Body of pancreas (tissue), 4 donors: ENCODE measurements around the gene HNRNPD. TPM values are rescaled to one million over a fixed set of nuclear protein-coding genes. Genes with fewer than 3 reads are reported as not detected.
"Not testable (repeated sequence)": the region's sequence is repeated elsewhere in the genome, so short reads cannot be mapped to it uniquely, and the experiment has no call there.

Experiments
- ATAC-seq: fragments of 150-250 bp; one replicate; pipeline ENCODE4 v1.9.1; 2016
- DNase-seq, 4 donors: peaks; one replicate each; pipeline ENCODE4 v3.0.0-alpha.2; 2019
- H3K27ac ChIP-seq, 4 donors: fragments of 200-600 bp; sonication (generic); 1 replicate in 3 of 4; 2 replicates in 1 of 4; pipeline versions ENCODE4 v1.5.1 to v1.6.1; 2016 to 2019; ENCODE audit warnings: mild to moderate bottlenecking in 1 of 4, mixed read lengths in 1 of 4, moderate library complexity in 1 of 4
- H3K27me3 ChIP-seq, 2 donors: fragments of 200-600 bp; sonication (generic); one replicate each; pipeline ENCODE4 v1.6.0; 2016; ENCODE audit warnings: mild to moderate bottlenecking in 1 of 2
- H3K36me3 ChIP-seq, 2 donors: fragments of 200-600 bp; sonication (generic); replicated peaks in 1 of 2; 2 replicates each; pipeline ENCODE4 v1.5.1; 2016; ENCODE audit warnings: low read depth in 2 of 2; ENCODE audit not compliant: insufficient read depth in 1 of 2
- H3K4me1 ChIP-seq: fragments of 200-600 bp; sonication (generic); one replicate; pipeline ENCODE4 v1.6.0; 2016
- H3K4me3 ChIP-seq, 2 donors: fragments of 200-600 bp; sonication (generic); 1 replicate in 1 of 2; 2 replicates in 1 of 2; pipeline ENCODE4 v1.5.1; 2016 to 2019
- H3K9me3 ChIP-seq, 3 donors: fragments of 200-600 bp; sonication (generic); 1 replicate in 2 of 3; 2 replicates in 1 of 3; pipeline ENCODE4 v1.5.1; 2016
- POLR2A ChIP-seq, 3 donors: fragments of 450-650 bp; IDR thresholded peaks; one replicate each; pipeline ENCODE4 v1.6.1; 2016; ENCODE audit warnings: antibody characterized with exemption in 3 of 3, mild to moderate bottlenecking in 2 of 3
- WGBS, 2 donors: methylation state at CpG; one replicate each; pipeline ENCODE4 v1.1.5; 2017; 5-methylcytosine and 5-hydroxymethylcytosine counted together
- intact Hi-C: fragments of 100-400 bp; cut with DNase I; formaldehyde crosslinking; loops from one replicate; pipeline ENCODE4 v1.15.1; 2023
- total RNA-seq, 2 donors: library from RNA; depleted of rRNA; stranded (reverse); fragments of >200 nt; gene quantifications; one replicate each; pipeline ENCODE4 v1.1.0, GENCODE V29; 2016
- TF ChIP-seq, protein P1 (sequence below), 7 experiments: fragments of 450-650 bp in 4 of 7; fragments of 200-600 bp in 3 of 7; sonication (generic) in 3 of 7; IDR thresholded peaks; one replicate each; pipeline ENCODE4 v1.5.1; 2016 to 2019; ENCODE audit warnings: antibody characterized with exemption in 7 of 7

Gene HNRNPD
- total RNA-seq, 2 donors from 2014 or later: 97.0 to 104 TPM

DNA sequence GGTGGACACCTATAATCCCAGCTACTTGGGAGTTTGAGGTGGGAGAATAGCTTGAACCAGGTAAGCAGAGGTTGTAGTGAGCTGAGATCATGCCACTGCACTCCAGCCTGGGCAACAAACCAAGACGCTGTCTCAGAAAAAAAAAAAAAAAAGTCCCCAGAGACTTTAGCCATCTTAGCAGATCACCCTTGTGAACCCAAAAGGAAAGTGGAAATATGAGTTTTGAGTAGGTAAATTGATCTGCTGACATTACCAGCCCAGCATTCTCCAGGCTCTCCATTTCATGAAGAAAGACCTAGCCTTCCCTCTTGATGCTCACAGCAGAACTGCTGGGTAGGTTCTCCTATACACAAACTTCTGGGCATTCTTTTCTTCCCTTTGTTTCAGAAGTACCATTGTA is 24.5 kb upstream of the HNRNPD start:
- no peak for TF ChIP-seq POLR2A (IDR thresholded peaks at IDR 0.05)
- TF ChIP-seq, protein P1, sequence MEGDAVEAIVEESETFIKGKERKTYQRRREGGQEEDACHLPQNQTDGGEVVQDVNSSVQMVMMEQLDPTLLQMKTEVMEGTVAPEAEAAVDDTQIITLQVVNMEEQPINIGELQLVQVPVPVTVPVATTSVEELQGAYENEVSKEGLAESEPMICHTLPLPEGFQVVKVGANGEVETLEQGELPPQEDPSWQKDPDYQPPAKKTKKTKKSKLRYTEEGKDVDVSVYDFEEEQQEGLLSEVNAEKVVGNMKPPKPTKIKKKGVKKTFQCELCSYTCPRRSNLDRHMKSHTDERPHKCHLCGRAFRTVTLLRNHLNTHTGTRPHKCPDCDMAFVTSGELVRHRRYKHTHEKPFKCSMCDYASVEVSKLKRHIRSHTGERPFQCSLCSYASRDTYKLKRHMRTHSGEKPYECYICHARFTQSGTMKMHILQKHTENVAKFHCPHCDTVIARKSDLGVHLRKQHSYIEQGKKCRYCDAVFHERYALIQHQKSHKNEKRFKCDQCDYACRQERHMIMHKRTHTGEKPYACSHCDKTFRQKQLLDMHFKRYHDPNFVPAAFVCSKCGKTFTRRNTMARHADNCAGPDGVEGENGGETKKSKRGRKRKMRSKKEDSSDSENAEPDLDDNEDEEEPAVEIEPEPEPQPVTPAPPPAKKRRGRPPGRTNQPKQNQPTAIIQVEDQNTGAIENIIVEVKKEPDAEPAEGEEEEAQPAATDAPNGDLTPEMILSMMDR (IDR thresholded peaks at IDR 0.05): no peak
- WGBS, 2 donors: 78 to 89% methylated on average over 1 of the region's 1 CpG
- no peak overlapping the region for H3K4me3 ChIP-seq
- no peak overlapping the region for H3K27ac ChIP-seq
- DNase-seq (no peak), ATAC-seq (no peak)
- H3K27me3 ChIP-seq: no peaks in the 10 kb centered on the region
- no peaks in the 10 kb centered on the region for H3K36me3 ChIP-seq
- intact Hi-C loops: no loop called here
- H3K9me3 ChIP-seq: no peaks in the 10 kb centered on the region
- no peaks in the 10 kb centered on the region for H3K4me1 ChIP-seq

DNA sequence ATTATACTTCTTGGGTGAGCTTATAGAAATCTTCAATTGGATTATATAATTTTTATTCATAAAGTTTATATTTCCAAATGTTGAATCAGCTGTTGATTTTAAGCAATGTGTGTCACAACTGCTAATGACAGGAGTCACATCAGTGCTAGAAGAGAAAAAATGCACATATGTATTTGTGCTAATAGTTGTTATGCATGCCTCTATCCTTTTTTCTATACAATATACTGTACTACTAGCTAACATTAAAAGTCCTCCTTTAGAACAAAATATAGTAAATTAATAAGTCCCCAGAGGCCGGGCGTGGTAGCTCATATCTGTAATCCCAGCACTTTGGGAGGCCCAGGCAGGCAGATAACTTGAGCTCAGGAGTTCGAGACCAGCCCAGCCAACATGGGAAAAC is 23.7 kb upstream of the HNRNPD start:
- no peak for ATAC-seq

DNA sequence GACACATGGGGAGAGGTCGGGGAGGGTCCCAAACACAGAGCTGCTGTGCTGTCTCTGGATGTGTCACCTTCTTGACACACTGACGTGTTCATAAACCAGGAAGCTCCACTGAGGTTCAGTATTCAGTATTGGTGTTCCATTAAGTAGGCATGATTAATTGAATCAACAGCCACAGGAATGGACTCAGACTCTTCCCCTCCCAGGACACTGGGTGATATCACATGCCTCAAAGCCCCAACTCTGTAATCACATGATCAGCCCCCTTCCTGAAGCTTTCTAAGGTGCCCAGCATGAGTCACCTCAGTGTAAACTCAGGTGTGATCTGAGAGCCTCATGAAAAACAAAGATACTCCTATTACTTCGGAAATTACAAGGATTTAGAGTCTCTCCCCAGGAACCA is 21.1 kb upstream of the HNRNPD start:
- Histone ChIP-seq H3K27me3 (no peaks in the 10 kb centered on the region), H3K4me1 (no peaks in the 10 kb centered on the region), H3K36me3 (no peaks in the 10 kb centered on the region), H3K4me3 (no peak overlapping the region), H3K27ac (no peak overlapping the region), H3K9me3 (no peaks in the 10 kb centered on the region)
- ATAC-seq (no peak), DNase-seq (no peak)
- intact Hi-C loops: no loop called here
- TF ChIP-seq, protein P1 (IDR thresholded peaks at IDR 0.05): no peak
- TF ChIP-seq POLR2A (IDR thresholded peaks at IDR 0.05): no peak
- 81 to 82% methylated on average over 2 to 3 of the region's 3 CpGs for WGBS, 2 donors

More for the DNA sequence above, 23.7 kb upstream of the HNRNPD start:
- Histone ChIP-seq H3K4me3 (no peak overlapping the region), H3K27me3 (no peaks in the 10 kb centered on the region), H3K36me3 (no peaks in the 10 kb centered on the region), H3K27ac (no peak overlapping the region), H3K9me3 (no peaks in the 10 kb centered on the region), H3K4me1 (no peaks in the 10 kb centered on the region)
- intact Hi-C loops: no loop called here
- TF ChIP-seq, protein P1 (IDR thresholded peaks at IDR 0.05): no peak
- TF ChIP-seq POLR2A (IDR thresholded peaks at IDR 0.05): no peak
- WGBS, 2 donors: 88 to 92% methylated on average over 3 of the region's 3 CpGs
- no peak for DNase-seq

DNA sequence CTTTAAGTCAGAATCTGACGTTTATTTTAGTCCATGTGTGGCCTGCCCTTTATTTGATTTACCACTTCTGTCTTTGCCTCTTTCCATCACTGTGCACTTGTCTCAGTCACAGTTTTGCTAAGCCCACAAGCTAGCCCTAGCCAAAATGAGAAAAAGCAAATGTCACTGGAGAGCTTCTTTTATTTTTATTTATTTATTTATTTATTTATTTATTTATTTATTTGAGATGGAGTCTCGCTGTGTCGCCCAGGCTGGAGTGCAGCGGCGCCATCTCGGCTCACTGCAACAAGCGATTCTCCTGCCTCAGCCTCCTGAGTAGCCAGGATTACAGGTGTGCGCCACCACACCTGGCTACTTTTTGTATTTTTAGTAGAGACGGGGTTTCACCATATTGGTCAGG is 16.3 kb upstream of the HNRNPD start:
- WGBS, 2 donors: 85 to 86% methylated on average over 9 of the region's 9 CpGs
- H3K4me1 ChIP-seq, H3K9me3 ChIP-seq, intact Hi-C loops, DNase-seq, H3K4me3 ChIP-seq, ATAC-seq, H3K27ac ChIP-seq, H3K27me3 ChIP-seq, H3K36me3 ChIP-seq: not testable (repeated sequence)

DNA sequence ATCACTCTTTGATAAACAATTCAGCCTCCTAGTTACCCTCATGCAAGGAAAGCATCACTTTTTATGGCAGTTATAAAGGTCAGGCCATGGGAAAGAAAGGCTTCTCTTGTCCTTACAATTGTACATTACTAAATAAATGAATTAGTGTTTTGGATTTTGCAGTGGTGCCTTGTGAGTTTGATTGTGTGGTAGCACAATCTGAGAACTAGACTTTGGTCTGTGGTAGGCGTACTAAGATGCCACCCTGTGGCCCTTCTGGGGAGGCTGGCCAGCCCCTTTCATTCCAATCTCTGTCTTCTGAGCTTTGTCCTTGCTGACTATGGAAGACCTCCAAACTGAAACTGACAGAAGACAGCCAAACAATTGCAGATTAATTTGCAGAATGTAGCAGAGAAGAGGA is 14.6 kb upstream of the HNRNPD start:
- no peak for TF ChIP-seq POLR2A (IDR thresholded peaks at IDR 0.05)
- TF ChIP-seq, protein P1 (IDR thresholded peaks at IDR 0.05): no peak
- Histone ChIP-seq H3K27ac (no peak overlapping the region), H3K4me1 (no peaks in the 10 kb centered on the region), H3K4me3 (no peak overlapping the region), H3K36me3 (no peaks in the 10 kb centered on the region), H3K27me3 (no peaks in the 10 kb centered on the region), H3K9me3 (no peaks in the 10 kb centered on the region)
- intact Hi-C loops: no loop called here
- no peak for ATAC-seq
- 54 to 76% methylated on average over 1 of the region's 1 CpG for WGBS, 2 donors
- DNase-seq: no peak

DNA sequence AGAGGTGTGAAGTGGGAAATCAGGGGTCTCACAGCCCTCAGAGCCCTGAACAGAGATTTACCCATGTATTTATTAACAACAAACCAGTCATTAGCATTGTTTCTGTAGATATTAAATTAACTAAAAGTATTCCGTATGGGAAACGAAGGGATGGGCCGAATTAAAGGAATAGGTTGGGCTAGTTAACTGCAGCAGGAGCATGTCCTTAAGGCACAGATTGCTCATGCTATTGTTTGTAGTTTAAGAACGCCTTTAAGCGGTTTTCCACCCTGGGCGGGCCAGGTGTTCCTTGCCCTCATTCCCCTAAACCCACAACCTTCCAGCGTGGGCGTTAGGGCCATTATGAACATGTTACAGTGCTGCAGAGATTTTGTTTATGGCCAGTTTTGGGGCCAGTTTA is 12.5 kb upstream of the HNRNPD start:
- H3K9me3 ChIP-seq, ATAC-seq, H3K4me1 ChIP-seq, H3K4me3 ChIP-seq, intact Hi-C loops, H3K27ac ChIP-seq, H3K27me3 ChIP-seq, H3K36me3 ChIP-seq, DNase-seq: not testable (repeated sequence)
- 93 to 96% methylated on average over 8 of the region's 8 CpGs for WGBS, 2 donors
